HFFc6 (cell line): ENCODE data around the gene SLC12A4. TPM values are rescaled to one million over a fixed set of nuclear protein-coding genes. Genes with fewer than 3 reads are reported as not detected.

ENCODE experiments used
- DNase-seq: peaks from one replicate; pipeline ENCODE4 v3.0.0-alpha.2; 2018
- H3K27ac Mint-ChIP-seq: 2 replicates; pipeline ENCODE4 v1.8.0; 2020; ENCODE audit warnings: mild to moderate bottlenecking, mixed read lengths
- H3K27me3 Mint-ChIP-seq: 2 replicates; pipeline ENCODE4 v1.8.0; 2021; ENCODE audit warnings: mild to moderate bottlenecking, moderate library complexity, mixed read lengths; ENCODE audit not compliant: insufficient read depth
- H3K36me3 Mint-ChIP-seq: 2 replicates; pipeline ENCODE4 v1.8.0; 2021; ENCODE audit warnings: low read depth, mixed read lengths
- H3K4me1 Mint-ChIP-seq: 2 replicates; pipeline ENCODE4 v1.8.0; 2020; ENCODE audit warnings: low read depth, mixed read lengths
- H3K4me3 Mint-ChIP-seq: 2 replicates; pipeline ENCODE4 v1.8.0; 2020; ENCODE audit warnings: mild to moderate bottlenecking, moderate library complexity, mixed read lengths
- H3K9me3 Mint-ChIP-seq: 2 replicates; pipeline ENCODE4 v1.8.0; 2020; ENCODE audit warnings: mild to moderate bottlenecking, mixed read lengths
- total RNA-seq, 6 experiments: library from RNA; stranded (reverse); fragmentation: NEBNext Ultra II Directional; extraction: Animal tissue kit (Norgen Biotek cat#: 25700); gene quantifications; 2 replicates in 1 of 6; 3 replicates in 5 of 6; pipeline ENCODE4 v1.2.3, GENCODE V29; 2021
- TF ChIP-seq, protein P1 (sequence below): fragments of 200-600 bp; sonication (generic); IDR thresholded peaks from 2 replicates; pipeline ENCODE4 v1.5.0; 2021; ENCODE audit warnings: antibody characterized with exemption, mild to moderate bottlenecking

The SLC12A4 gene
- total RNA-seq, 6 experiments from 2014 or later: 89.8 to 113 (median 98.9) TPM

DNA sequence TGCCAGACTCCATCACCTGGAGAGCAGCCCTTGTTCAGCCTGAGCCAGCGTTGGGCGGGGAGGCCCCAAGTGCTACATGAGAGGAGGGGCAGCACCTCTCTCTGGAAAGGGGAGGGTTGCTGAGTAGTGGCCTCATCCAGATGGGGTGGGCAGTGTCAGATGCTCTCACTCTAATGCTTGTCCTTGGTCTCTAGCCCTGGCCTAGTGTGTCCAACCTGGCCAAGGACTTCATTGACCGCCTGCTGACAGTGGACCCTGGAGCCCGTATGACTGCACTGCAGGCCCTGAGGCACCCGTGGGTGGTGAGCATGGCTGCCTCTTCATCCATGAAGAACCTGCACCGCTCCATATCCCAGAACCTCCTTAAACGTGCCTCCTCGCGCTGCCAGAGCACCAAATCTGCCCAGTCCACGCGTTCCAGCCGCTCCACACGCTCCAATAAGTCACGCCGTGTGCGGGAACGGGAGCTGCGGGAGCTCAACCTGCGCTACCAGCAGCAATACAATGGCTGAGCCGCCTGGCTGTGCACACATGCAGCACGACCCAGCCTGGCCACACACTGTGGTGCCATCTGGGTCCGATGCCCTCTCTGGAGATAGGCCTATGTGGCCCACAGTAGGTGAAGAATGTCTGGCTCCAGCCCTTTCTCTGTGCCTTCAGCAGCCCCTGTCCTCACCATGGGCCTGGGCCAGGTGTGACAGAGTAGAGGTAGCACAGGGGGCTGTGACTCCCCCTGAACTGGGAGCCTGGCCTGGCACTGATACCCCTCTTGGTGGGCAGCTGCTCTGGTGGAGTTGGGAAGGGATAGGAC, 41.1 kb downstream of the SLC12A4 start:
- Mint-ChIP-seq H3K36me3 (no peaks in the 10 kb centered on the region), H3K9me3 (no peaks in the 10 kb centered on the region), H3K27ac (no peak overlapping the region), H3K27me3 (no peaks in the 10 kb centered on the region; the same call in 1 of the 2 replicates), H3K4me3 (no peak overlapping the region), H3K4me1 (peaks cover under 1% of the 10 kb centered on the region; the same call in 1 of the 2 replicates)
- DNase-seq: no peak
- TF ChIP-seq, protein P1, sequence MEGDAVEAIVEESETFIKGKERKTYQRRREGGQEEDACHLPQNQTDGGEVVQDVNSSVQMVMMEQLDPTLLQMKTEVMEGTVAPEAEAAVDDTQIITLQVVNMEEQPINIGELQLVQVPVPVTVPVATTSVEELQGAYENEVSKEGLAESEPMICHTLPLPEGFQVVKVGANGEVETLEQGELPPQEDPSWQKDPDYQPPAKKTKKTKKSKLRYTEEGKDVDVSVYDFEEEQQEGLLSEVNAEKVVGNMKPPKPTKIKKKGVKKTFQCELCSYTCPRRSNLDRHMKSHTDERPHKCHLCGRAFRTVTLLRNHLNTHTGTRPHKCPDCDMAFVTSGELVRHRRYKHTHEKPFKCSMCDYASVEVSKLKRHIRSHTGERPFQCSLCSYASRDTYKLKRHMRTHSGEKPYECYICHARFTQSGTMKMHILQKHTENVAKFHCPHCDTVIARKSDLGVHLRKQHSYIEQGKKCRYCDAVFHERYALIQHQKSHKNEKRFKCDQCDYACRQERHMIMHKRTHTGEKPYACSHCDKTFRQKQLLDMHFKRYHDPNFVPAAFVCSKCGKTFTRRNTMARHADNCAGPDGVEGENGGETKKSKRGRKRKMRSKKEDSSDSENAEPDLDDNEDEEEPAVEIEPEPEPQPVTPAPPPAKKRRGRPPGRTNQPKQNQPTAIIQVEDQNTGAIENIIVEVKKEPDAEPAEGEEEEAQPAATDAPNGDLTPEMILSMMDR: no peak

DNA sequence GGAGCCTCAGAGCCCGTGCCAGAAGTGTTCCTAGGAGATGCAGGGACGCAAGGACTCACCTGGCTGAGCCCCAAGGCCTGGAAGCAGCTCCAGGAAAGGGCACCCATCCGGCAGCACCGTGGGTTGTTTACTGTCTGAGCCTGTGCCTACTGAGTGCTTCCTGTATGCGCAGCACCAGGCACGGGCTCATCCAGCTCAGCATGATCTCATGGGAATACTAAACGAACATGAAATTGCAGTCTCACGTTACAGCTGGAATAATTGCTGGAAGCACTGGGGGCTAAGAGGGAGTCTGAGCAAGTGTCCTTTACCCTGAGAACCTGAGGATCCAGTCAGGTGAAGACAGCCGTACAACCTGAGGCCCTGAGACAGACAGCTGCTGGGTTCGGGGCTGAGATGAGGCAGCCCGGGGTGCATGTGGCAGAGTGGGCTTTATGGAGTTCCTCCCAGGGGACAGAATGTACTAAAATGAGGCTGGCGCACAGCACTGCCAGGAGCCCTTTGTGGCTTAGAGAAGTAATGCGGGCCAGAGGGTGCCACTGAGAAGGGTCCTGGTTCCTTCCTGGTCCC, 42.2 kb downstream of the SLC12A4 start:
- Mint-ChIP-seq H3K36me3 (no peaks in the 10 kb centered on the region), H3K27ac (0 out of 2 replicates have a peak overlapping the region, but pooled peaks have one; percentile 21), H3K9me3 (no peaks in the 10 kb centered on the region), H3K4me1 (peaks cover 7% of the 10 kb centered on the region; the same call in 1 of the 2 replicates), H3K27me3 (peaks cover 2% of the 10 kb centered on the region), H3K4me3 (no peak overlapping the region)
- TF ChIP-seq, protein P1: peak; percentile 39
- no peak for DNase-seq

DNA sequence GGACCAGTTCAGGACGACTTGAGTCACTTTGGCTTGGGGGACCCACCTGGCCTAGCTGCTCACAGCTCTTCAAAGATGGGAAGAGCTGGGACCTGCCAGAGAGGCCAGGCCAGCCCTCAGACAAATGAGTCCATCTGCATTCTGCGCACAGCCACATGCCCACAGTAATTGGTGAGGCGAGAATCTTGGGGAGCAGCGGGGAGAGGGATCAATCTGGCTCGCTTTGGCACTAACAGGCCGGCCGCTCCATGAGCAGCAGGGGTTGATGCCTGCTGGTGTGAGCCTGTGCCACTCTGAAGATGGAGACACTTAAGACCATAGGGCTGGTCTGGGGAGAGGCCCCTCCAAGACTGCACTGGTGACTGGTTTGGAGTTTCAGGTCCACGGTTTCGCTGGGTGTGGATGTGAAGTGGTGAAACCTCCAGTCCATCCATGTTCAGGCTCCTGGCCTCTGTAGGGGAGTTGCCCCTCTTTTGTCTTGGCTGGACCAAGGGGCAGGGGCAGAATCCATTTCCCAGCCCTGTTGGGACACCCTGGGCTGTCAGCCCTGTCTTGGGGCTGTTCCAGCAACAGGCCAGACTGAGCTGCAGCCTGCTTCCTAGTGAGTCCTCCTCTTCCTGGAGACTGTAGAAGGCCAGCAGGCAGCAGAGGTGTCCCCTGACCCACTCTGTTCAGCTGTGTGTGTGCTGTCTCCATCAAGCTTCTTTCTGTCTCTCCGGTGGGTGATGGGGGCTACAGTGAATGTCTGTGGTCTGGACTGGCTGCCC, 44.1 kb downstream of the SLC12A4 start:
- Mint-ChIP-seq H3K4me3 (no peak overlapping the region), H3K4me1 (peaks cover 14% of the 10 kb centered on the region), H3K27ac (no peak overlapping the region), H3K27me3 (peaks cover 2% of the 10 kb centered on the region; the same call in 1 of the 2 replicates), H3K36me3 (no peaks in the 10 kb centered on the region), H3K9me3 (no peaks in the 10 kb centered on the region)
- TF ChIP-seq, protein P1: no peak
- no peak for DNase-seq

DNA sequence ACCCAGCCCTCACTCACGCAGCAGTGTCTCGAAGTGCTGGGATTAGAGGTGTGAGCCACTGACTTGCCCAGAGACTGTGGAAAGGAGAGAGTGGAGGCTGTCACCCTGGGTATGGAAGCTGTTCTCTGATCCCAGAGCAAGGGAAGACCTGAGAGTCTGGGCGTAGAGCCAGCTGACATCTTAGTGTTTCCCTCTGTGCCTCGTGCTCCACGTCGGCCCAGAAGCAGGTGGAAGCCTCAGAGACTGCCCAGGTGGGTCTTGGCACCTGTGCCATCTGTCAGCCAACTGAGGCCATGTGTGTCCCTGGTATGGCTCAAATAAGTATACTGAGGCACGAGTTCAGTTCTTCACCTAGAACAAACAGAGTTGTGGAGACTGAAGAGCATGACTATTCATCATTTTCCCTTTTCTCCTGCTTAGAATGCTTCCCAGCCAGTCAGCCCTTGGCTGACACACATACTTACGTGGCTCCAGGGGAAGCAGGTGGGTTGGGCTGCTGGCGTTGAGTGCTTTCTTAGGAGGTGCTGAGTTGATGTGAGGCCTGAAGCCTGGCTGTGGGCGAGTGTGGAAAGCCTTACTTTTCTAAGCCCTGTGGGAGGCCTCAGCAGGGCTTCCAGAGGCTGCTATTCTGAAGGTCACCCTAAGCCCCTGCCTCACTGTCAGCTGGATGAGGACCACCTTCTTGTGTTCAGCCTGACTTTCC, 44.9 kb downstream of the SLC12A4 start:
- H3K27me3 Mint-ChIP-seq: peaks cover 3% of the 10 kb centered on the region; the same call in 1 of the 2 replicates
- H3K4me3 Mint-ChIP-seq: no peak overlapping the region
- TF ChIP-seq, protein P1: no peak
- H3K27ac Mint-ChIP-seq: no peak overlapping the region
- H3K36me3 Mint-ChIP-seq: no peaks in the 10 kb centered on the region
- peaks cover 21% of the 10 kb centered on the region for H3K4me1 Mint-ChIP-seq
- H3K9me3 Mint-ChIP-seq: no peaks in the 10 kb centered on the region
- no peak for DNase-seq

DNA sequence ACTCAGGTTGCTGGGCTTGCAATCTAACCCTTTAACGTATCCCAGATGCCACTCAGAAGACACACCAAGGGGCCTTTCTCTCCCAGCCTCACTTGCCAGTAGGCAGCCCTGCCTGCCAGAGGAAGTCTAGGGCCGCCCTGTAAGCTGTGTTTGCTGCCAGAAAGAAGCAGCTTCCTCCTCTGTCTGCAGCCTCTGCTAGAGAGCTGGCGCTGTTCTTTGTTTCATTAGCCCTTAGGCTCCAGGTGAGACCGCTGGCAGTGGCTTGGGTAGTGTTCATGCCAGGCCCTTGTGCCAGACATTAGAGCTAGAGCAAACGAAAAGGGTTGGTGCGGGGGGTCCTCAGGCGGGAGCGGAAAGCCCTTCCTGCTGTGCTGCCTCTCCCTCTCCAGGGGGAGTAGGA, 45.7 kb downstream of the SLC12A4 start:
- H3K27ac Mint-ChIP-seq: no peak overlapping the region
- TF ChIP-seq, protein P1: no peak
- H3K4me1 Mint-ChIP-seq: peaks cover 29% of the 10 kb centered on the region
- peaks cover 3% of the 10 kb centered on the region for H3K27me3 Mint-ChIP-seq
- no peak overlapping the region for H3K4me3 Mint-ChIP-seq
- no peaks in the 10 kb centered on the region for H3K9me3 Mint-ChIP-seq
- no peak for DNase-seq
- H3K36me3 Mint-ChIP-seq: no peaks in the 10 kb centered on the region
